ENCODE data around the gene LEPROT.

LEPROT gene

GRCh38 chr1:65478379-65479026 is 58.0 kb downstream of the LEPROT start:
- DNase-seq, result no peak

GRCh38 chr1:65479554-65480204 is 59.2 kb downstream of the LEPROT start:
- no peak for DNase-seq

GRCh38 chr1:65480684-65481405 is 60.4 kb downstream of the LEPROT start:
- no peak for DNase-seq

- DNase-seq, result no peak
These were observed 63.7 kb downstream of the LEPROT start for GRCh38 chr1:65483993-65484754.
